Neural progenitor cell (in vitro differentiated cells): Measurements from ENCODE around the gene TOLLIP. TPM values are rescaled to one million over a fixed set of nuclear protein-coding genes. Genes with fewer than 3 reads are reported as not detected.
"Not testable (repeated sequence)": the region's sequence is repeated elsewhere in the genome, so short reads cannot be mapped to it uniquely, and the experiment has no call there.

ENCODE experiments used
- DNase-seq: peaks from one replicate; pipeline ENCODE4 v3.0.0-alpha.2; 2016; ENCODE audit warnings: low spot score
- H2AFZ ChIP-seq: fragments of 200-600 bp; sonication (generic); replicated peaks from 2 replicates; pipeline ENCODE4 v1.6.1; 2016; ENCODE audit warnings: antibody characterized with exemption
- H3F3A ChIP-seq: fragments of 200-600 bp; sonication (generic); 2 replicates; pipeline ENCODE4 v1.6.1; 2016; ENCODE audit warnings: antibody characterized with exemption, low read depth
- H3K27ac ChIP-seq: fragments of 200-600 bp; sonication (generic); 2 replicates; pipeline ENCODE4 v1.5.1; 2016; ENCODE audit warnings: mild to moderate bottlenecking
- H3K27me3 ChIP-seq: fragments of 200-600 bp; sonication (generic); 2 replicates; pipeline ENCODE4 v1.6.1; 2016; ENCODE audit warnings: mild to moderate bottlenecking, moderate library complexity
- H3K36me3 ChIP-seq: fragments of 200-600 bp; sonication (generic); 2 replicates; pipeline ENCODE4 v1.5.1; 2016
- H3K4me1 ChIP-seq: fragments of 200-600 bp; sonication (generic); 2 replicates; pipeline ENCODE4 v1.6.1; 2016; ENCODE audit warnings: mixed run types
- H3K4me2 ChIP-seq: fragments of 200-600 bp; sonication (generic); 2 replicates; pipeline ENCODE4 v1.6.1; 2016
- H3K4me3 ChIP-seq: fragments of 200-600 bp; sonication (generic); 2 replicates; pipeline ENCODE4 v1.5.1; 2016
- H3K79me2 ChIP-seq: fragments of 200-600 bp; sonication (generic); 2 replicates; pipeline ENCODE4 v1.6.1; 2016; ENCODE audit warnings: low read depth
- H3K9ac ChIP-seq: fragments of 200-600 bp; sonication (generic); 2 replicates; pipeline ENCODE4 v1.6.1; 2016
- H3K9me3 ChIP-seq: fragments of 200-600 bp; sonication (generic); 2 replicates; pipeline ENCODE4 v1.5.1; 2016; ENCODE audit warnings: low read depth
- H4K20me1 ChIP-seq: fragments of 200-600 bp; sonication (generic); 2 replicates; pipeline ENCODE4 v1.6.1; 2016; ENCODE audit warnings: low read depth
- H3K27ac Mint-ChIP-seq: 3 replicates; pipeline ENCODE4 v1.8.0; 2021; ENCODE audit warnings: mixed read lengths
- H3K27me3 Mint-ChIP-seq: 2 replicates; pipeline ENCODE4 v1.8.0; 2022; ENCODE audit warnings: low read depth, mild to moderate bottlenecking, inconsistent platforms, moderate library complexity, mixed read lengths; ENCODE audit not compliant: insufficient read depth
- H3K36me3 Mint-ChIP-seq: 3 replicates; pipeline ENCODE4 v1.8.0; 2021; ENCODE audit warnings: mixed read lengths
- H3K4me1 Mint-ChIP-seq: 3 replicates; pipeline ENCODE4 v1.8.0; 2021; ENCODE audit warnings: mixed read lengths
- H3K4me3 Mint-ChIP-seq: 3 replicates; pipeline ENCODE4 v1.8.0; 2021; ENCODE audit warnings: mild to moderate bottlenecking, moderate library complexity, mixed read lengths
- H3K9me3 Mint-ChIP-seq: 3 replicates; pipeline ENCODE4 v1.8.0; 2020; ENCODE audit warnings: mixed read lengths
- CTCF ChIP-seq: fragments of 200-600 bp; sonication (generic); IDR thresholded peaks from 2 replicates; pipeline ENCODE4 v1.5.1; 2017; ENCODE audit warnings: antibody characterized with exemption, mild to moderate bottlenecking
- EZH2 ChIP-seq: fragments of 200-600 bp; sonication (generic); IDR thresholded peaks from 2 replicates; pipeline ENCODE4 v1.6.1; 2017; ENCODE audit warnings: antibody characterized with exemption, mild to moderate bottlenecking, moderate library complexity
- EZH2phosphoT487 ChIP-seq: fragments of 200-600 bp; sonication (generic); IDR thresholded peaks from 2 replicates; pipeline ENCODE4 v1.6.1; 2017; ENCODE audit warnings: antibody characterized with exemption
- total RNA-seq: library from RNA; depleted of rRNA; stranded (reverse); fragments of >200 nt; gene quantifications from 2 replicates; pipeline ENCODE4 v1.2.3, GENCODE V29; 2015; ENCODE audit warnings: low replicate concordance

Gene TOLLIP
- total RNA-seq, 1 donor from 2014 or later: 8.5 TPM

- no peaks in the 10 kb centered on the region for H3K36me3 Mint-ChIP-seq
- Histone ChIP-seq H3K9me3 (no peaks in the 10 kb centered on the region), H3K36me3 (no peaks in the 10 kb centered on the region), H3K27ac (no peak overlapping the region), H3K27me3 (no peaks in the 10 kb centered on the region), H2AFZ (no peak overlapping the region), H3K4me1 (no peaks in the 10 kb centered on the region), H3K9ac (no peak overlapping the region), H3K79me2 (no peaks in the 10 kb centered on the region), H3K4me3 (no peak overlapping the region), H3K4me2 (no peak overlapping the region), H3F3A (no peaks in the 10 kb centered on the region), H4K20me1 (no peaks in the 10 kb centered on the region)
- H3K27me3 Mint-ChIP-seq: peaks cover 8% of the 10 kb centered on the region
- no peak overlapping the region for H3K4me3 Mint-ChIP-seq
- no peak overlapping the region for H3K27ac Mint-ChIP-seq
- peaks cover 40% of the 10 kb centered on the region for H3K9me3 Mint-ChIP-seq
- H3K4me1 Mint-ChIP-seq: no peaks in the 10 kb centered on the region
- TF ChIP-seq EZH2phosphoT487: no peak
- TF ChIP-seq EZH2: no peak
- TF ChIP-seq CTCF: no peak
- DNase-seq: no peak
Measured at GRCh38 chr11:1251236-1251770, 58.1 kb downstream of the TOLLIP start.

- not testable (repeated sequence) for H3K9me3 ChIP-seq, DNase-seq, H3K79me2 ChIP-seq, H3K4me1 ChIP-seq, H3K4me2 ChIP-seq, H3K9ac ChIP-seq, H3K4me3 ChIP-seq, H3K36me3 ChIP-seq, H3K4me3 Mint-ChIP-seq, H3K4me1 Mint-ChIP-seq, H3K27ac Mint-ChIP-seq, H2AFZ ChIP-seq, H3F3A ChIP-seq, H4K20me1 ChIP-seq, H3K36me3 Mint-ChIP-seq, H3K27me3 ChIP-seq, H3K27ac ChIP-seq
- H3K9me3 Mint-ChIP-seq: peaks cover 45% of the 10 kb centered on the region
- H3K27me3 Mint-ChIP-seq: peaks cover 11% of the 10 kb centered on the region
Measured at GRCh38 chr11:1250411-1250810, 59.0 kb downstream of the TOLLIP start.

GRCh38 chr11:1248951-1249350 is 60.5 kb downstream of the TOLLIP start:
- not testable (repeated sequence) for H3K4me3 Mint-ChIP-seq, H2AFZ ChIP-seq, H3K9ac ChIP-seq, H3K36me3 ChIP-seq, H3F3A ChIP-seq, H3K27me3 ChIP-seq, DNase-seq, H3K4me3 ChIP-seq, H3K4me2 ChIP-seq, H3K27ac Mint-ChIP-seq, H3K9me3 ChIP-seq, H3K27ac ChIP-seq, H3K36me3 Mint-ChIP-seq, H3K4me1 Mint-ChIP-seq, H3K4me1 ChIP-seq, H3K79me2 ChIP-seq, H4K20me1 ChIP-seq
- Mint-ChIP-seq H3K27me3 (peaks cover 11% of the 10 kb centered on the region), H3K9me3 (peaks cover 47% of the 10 kb centered on the region)

- H4K20me1 ChIP-seq, H3K4me2 ChIP-seq, DNase-seq, H2AFZ ChIP-seq, H3K4me1 ChIP-seq, H3K4me3 ChIP-seq, H3K36me3 ChIP-seq, H3K27ac ChIP-seq, H3K36me3 Mint-ChIP-seq, H3K27ac Mint-ChIP-seq, H3K27me3 ChIP-seq, H3K9ac ChIP-seq, H3F3A ChIP-seq, H3K79me2 ChIP-seq, H3K4me1 Mint-ChIP-seq, H3K9me3 ChIP-seq, H3K4me3 Mint-ChIP-seq: not testable (repeated sequence)
- peaks cover 12% of the 10 kb centered on the region for H3K27me3 Mint-ChIP-seq
- H3K9me3 Mint-ChIP-seq: peaks cover 49% of the 10 kb centered on the region
Measured at GRCh38 chr11:1247026-1247425, 62.4 kb downstream of the TOLLIP start.

GRCh38 chr11:1246301-1246700 is 63.1 kb downstream of the TOLLIP start:
- H3K27me3 Mint-ChIP-seq: peaks cover 11% of the 10 kb centered on the region
- not testable (repeated sequence) for H3K4me1 Mint-ChIP-seq, DNase-seq, H3K27ac Mint-ChIP-seq, H2AFZ ChIP-seq, H3K4me2 ChIP-seq, H3K4me3 ChIP-seq, H3F3A ChIP-seq, H3K79me2 ChIP-seq, H3K4me1 ChIP-seq, H3K4me3 Mint-ChIP-seq, H3K9me3 ChIP-seq, H3K27me3 ChIP-seq, H3K36me3 Mint-ChIP-seq, H4K20me1 ChIP-seq, H3K36me3 ChIP-seq, H3K27ac ChIP-seq, H3K9ac ChIP-seq
- H3K9me3 Mint-ChIP-seq: peaks cover 45% of the 10 kb centered on the region

GRCh38 chr11:1245717-1246116 is 63.7 kb downstream of the TOLLIP start:
- not testable (repeated sequence) for H3K27me3 Mint-ChIP-seq, H3K4me3 ChIP-seq, H3F3A ChIP-seq, H3K79me2 ChIP-seq, H3K9me3 ChIP-seq, H3K27me3 ChIP-seq, H3K4me1 ChIP-seq, H3K4me1 Mint-ChIP-seq, H3K9ac ChIP-seq, H3K36me3 ChIP-seq, H3K4me2 ChIP-seq, H2AFZ ChIP-seq, H4K20me1 ChIP-seq, DNase-seq, H3K27ac Mint-ChIP-seq, H3K36me3 Mint-ChIP-seq, H3K4me3 Mint-ChIP-seq, H3K27ac ChIP-seq
- H3K9me3 Mint-ChIP-seq: peaks cover 39% of the 10 kb centered on the region

- H3K4me1 Mint-ChIP-seq, H3K4me1 ChIP-seq, H3K9ac ChIP-seq, H3K27ac ChIP-seq, H3K27me3 ChIP-seq, H3K36me3 Mint-ChIP-seq, H3K27ac Mint-ChIP-seq, H3K4me3 ChIP-seq, H3K4me2 ChIP-seq, H3K4me3 Mint-ChIP-seq, H3K9me3 ChIP-seq, H3F3A ChIP-seq, H4K20me1 ChIP-seq, H3K79me2 ChIP-seq, DNase-seq, H3K36me3 ChIP-seq, H2AFZ ChIP-seq: not testable (repeated sequence)
- Mint-ChIP-seq H3K27me3 (peaks cover 12% of the 10 kb centered on the region), H3K9me3 (peaks cover 31% of the 10 kb centered on the region)
Measured at GRCh38 chr11:1244557-1244956, 64.9 kb downstream of the TOLLIP start.
